Activated CD8-positive, alpha-beta memory T cell treated with anti-CD3 and anti-CD28 coated beads, Interleukin-2, amount 50 U/mL, for 48 hours (primary cell): ENCODE measurements around the gene WAPL.
"Not testable (repeated sequence)": the region's sequence is repeated elsewhere in the genome, so short reads cannot be mapped to it uniquely, and the experiment has no call there.

Experiments
- DNase-seq: peaks from one replicate; pipeline ENCODE4 v3.0.0-alpha.2; 2020

The WAPL gene

GRCh38 chr10:86411281-86411841 is 110.2 kb downstream of the WAPL start:
- no peak for DNase-seq

- DNase-seq, result no peak
These were observed 111.0 kb downstream of the WAPL start for GRCh38 chr10:86410542-86411124.

GRCh38 chr10:86409183-86409582 is 112.4 kb downstream of the WAPL start:
- no peak for DNase-seq

GRCh38 chr10:86403183-86403797 is 118.3 kb downstream of the WAPL start:
- DNase-seq, result no peak

- no peak for DNase-seq
These were observed 119.2 kb downstream of the WAPL start for GRCh38 chr10:86402283-86402941.

- no peak for DNase-seq
These were observed 119.9 kb downstream of the WAPL start for GRCh38 chr10:86401588-86402282.

- DNase-seq, result peak; percentile 87
These were observed 120.6 kb downstream of the WAPL start for GRCh38 chr10:86400705-86401587.

GRCh38 chr10:86399879-86400704 is 121.5 kb downstream of the WAPL start:
- peak; percentile 98 for DNase-seq

GRCh38 chr10:86399514-86399878 is 122.1 kb downstream of the WAPL start:
- no peak for DNase-seq

- DNase-seq, result no peak
These were observed 124.5 kb downstream of the WAPL start for GRCh38 chr10:86397120-86397519.

- no peak for DNase-seq
These were observed 127.6 kb downstream of the WAPL start for GRCh38 chr10:86393862-86394455.

GRCh38 chr10:86393362-86393761 is 128.2 kb downstream of the WAPL start:
- DNase-seq, result no peak

GRCh38 chr10:86392723-86393094 is 128.9 kb downstream of the WAPL start:
- DNase-seq, result no peak

GRCh38 chr10:86391986-86392722 is 129.4 kb downstream of the WAPL start:
- no peak for DNase-seq

GRCh38 chr10:86391236-86391840 is 130.3 kb downstream of the WAPL start:
- DNase-seq, result no peak

- DNase-seq, result no peak
These were observed 131.1 kb downstream of the WAPL start for GRCh38 chr10:86390337-86391120.

- DNase-seq, result no peak
These were observed 132.0 kb downstream of the WAPL start for GRCh38 chr10:86389441-86390193.

- DNase-seq, result not testable (repeated sequence)
These were observed 132.5 kb downstream of the WAPL start for GRCh38 chr10:86389109-86389440.
